Astrocyte (in vitro differentiated cells and primary cell): ENCODE results near the gene AIFM1. TPM values are rescaled to one million over a fixed set of nuclear protein-coding genes. Genes with fewer than 3 reads are reported as not detected.

ENCODE experiments used
- DNase-seq: peaks from one replicate; pipeline ENCODE4 v3.0.0-alpha.2; 2010; ENCODE audit warnings: low read depth
- FAIRE-seq: peaks from 2 replicates; lab custom pipeline; 2011; peaks lifted over from hg19 to GRCh38; lab: Jason Lieb, UNC
- H2AFZ ChIP-seq: 2 replicates; pipeline ENCODE4 v1.6.0; 2012; ENCODE audit warnings: low read depth, low read length, inconsistent platforms
- H3K27ac ChIP-seq: 2 replicates; pipeline ENCODE4 v1.5.1; 2011; ENCODE audit warnings: low read depth, low read length, inconsistent platforms
- H3K27me3 ChIP-seq: 2 replicates; pipeline ENCODE4 v1.6.0; 2011; ENCODE audit warnings: low read length, inconsistent platforms; ENCODE audit not compliant: insufficient read depth
- H3K36me3 ChIP-seq: 2 replicates; pipeline ENCODE4 v1.5.1; 2011; ENCODE audit warnings: low read length, inconsistent platforms; ENCODE audit not compliant: insufficient read depth
- H3K4me1 ChIP-seq: 2 replicates; pipeline ENCODE4 v1.5.1; 2011; ENCODE audit warnings: low read length, inconsistent platforms; ENCODE audit not compliant: insufficient read depth
- H3K4me2 ChIP-seq: 2 replicates; pipeline ENCODE4 v1.6.0; 2012; ENCODE audit warnings: low read length, inconsistent platforms
- H3K4me3 ChIP-seq: 2 replicates; pipeline ENCODE4 v1.5.1; 2011; ENCODE audit warnings: low read depth, mild to moderate bottlenecking, low read length, inconsistent platforms; ENCODE audit not compliant: insufficient read depth
- H3K79me2 ChIP-seq: 2 replicates; pipeline ENCODE4 v1.6.0; 2012; ENCODE audit warnings: mild to moderate bottlenecking, low read length, inconsistent platforms; ENCODE audit not compliant: insufficient read depth
- H3K9ac ChIP-seq: 2 replicates; pipeline ENCODE4 v1.6.0; 2012; ENCODE audit warnings: mild to moderate bottlenecking, low read length, inconsistent platforms
- H3K9me3 ChIP-seq: 2 replicates; pipeline ENCODE4 v1.5.1; 2012; ENCODE audit warnings: low read depth, mild to moderate bottlenecking, low read length, inconsistent platforms; ENCODE audit not compliant: insufficient read depth
- H4K20me1 ChIP-seq: 2 replicates; pipeline ENCODE4 v1.6.0; 2012; ENCODE audit warnings: low read length, inconsistent platforms; ENCODE audit not compliant: insufficient read depth
- H3K27ac Mint-ChIP-seq: one replicate; pipeline ENCODE4 v1.8.0; 2021; ENCODE audit warnings: mild to moderate bottlenecking, mixed read lengths; ENCODE audit not compliant: unreplicated experiment
- H3K27me3 Mint-ChIP-seq: one replicate; pipeline ENCODE4 v1.8.0; 2021; ENCODE audit warnings: low read depth, mixed read lengths; ENCODE audit not compliant: unreplicated experiment
- H3K36me3 Mint-ChIP-seq: one replicate; pipeline ENCODE4 v1.8.0; 2021; ENCODE audit warnings: low read depth, mixed read lengths; ENCODE audit not compliant: unreplicated experiment
- H3K4me1 Mint-ChIP-seq: one replicate; pipeline ENCODE4 v1.8.0; 2021; ENCODE audit warnings: low read depth, mixed read lengths; ENCODE audit not compliant: unreplicated experiment
- H3K4me3 Mint-ChIP-seq: one replicate; pipeline ENCODE4 v1.8.0; 2021; ENCODE audit warnings: mild to moderate bottlenecking, moderate library complexity, mixed read lengths; ENCODE audit not compliant: unreplicated experiment
- H3K9me3 Mint-ChIP-seq: one replicate; pipeline ENCODE4 v1.8.0; 2021; ENCODE audit warnings: mild to moderate bottlenecking, mixed read lengths; ENCODE audit not compliant: unreplicated experiment
- CTCF ChIP-seq: IDR thresholded peaks from 2 replicates; pipeline ENCODE4 v1.5.1; 2011; ENCODE audit warnings: low read depth, mild to moderate bottlenecking, inconsistent platforms, low read length, moderate library complexity; ENCODE audit not compliant: insufficient read depth
- EZH2 ChIP-seq: IDR thresholded peaks from 2 replicates; pipeline ENCODE4 v1.6.1; 2012; ENCODE audit warnings: mild to moderate bottlenecking, low read length, inconsistent platforms; ENCODE audit not compliant: insufficient read depth
- total RNA-seq: library from RNA; stranded (reverse); gene quantifications from 2 replicates; pipeline ENCODE4 v1.2.1, GENCODE V29; 2021

The AIFM1 gene
- total RNA-seq, 1 donor from 2014 or later = 38.1 TPM

GRCh38 chrX:130159776-130160175 is 5.9 kb downstream of the AIFM1 start:
- H3K79me2 ChIP-seq = peaks cover 25% of the 10 kb centered on the region

GRCh38 chrX:130158311-130158710 is 7.3 kb downstream of the AIFM1 start:
- Histone ChIP-seq H3K79me2 (peaks cover 14% of the 10 kb centered on the region), H4K20me1 (peaks cover 7% of the 10 kb centered on the region), H2AFZ (no peak overlapping the region), H3K36me3 (no peaks in the 10 kb centered on the region), H3K4me1 (no peaks in the 10 kb centered on the region), H3K4me2 (no peak overlapping the region), H3K27ac (no peak overlapping the region), H3K9me3 (no peaks in the 10 kb centered on the region), H3K27me3 (no peaks in the 10 kb centered on the region), H3K4me3 (no peak overlapping the region), H3K9ac (no peak overlapping the region)
- H3K4me3 Mint-ChIP-seq = no peak overlapping the region
- H3K27me3 Mint-ChIP-seq = no peaks in the 10 kb centered on the region
- no peaks in the 10 kb centered on the region for H3K36me3 Mint-ChIP-seq
- DNase-seq (no peak), FAIRE-seq (no peak)
- no peaks in the 10 kb centered on the region for H3K9me3 Mint-ChIP-seq
- no peaks in the 10 kb centered on the region for H3K4me1 Mint-ChIP-seq
- no peak overlapping the region for H3K27ac Mint-ChIP-seq
- TF ChIP-seq CTCF (no peak), EZH2 (no peak)

More at GRCh38 chrX:130159776-130160175, 5.9 kb downstream of the AIFM1 start:
- no peak overlapping the region for H3K27ac Mint-ChIP-seq
- H3K36me3 ChIP-seq = no peaks in the 10 kb centered on the region
- H2AFZ ChIP-seq = no peak overlapping the region
- H3K9me3 Mint-ChIP-seq = no peaks in the 10 kb centered on the region
- no peak overlapping the region for H3K9ac ChIP-seq
- H3K4me1 ChIP-seq = peaks cover 7% of the 10 kb centered on the region
- H3K27ac ChIP-seq = no peak overlapping the region
- H3K9me3 ChIP-seq = no peaks in the 10 kb centered on the region
- no peak for TF ChIP-seq EZH2
- no peak for TF ChIP-seq CTCF
- no peaks in the 10 kb centered on the region for H3K27me3 Mint-ChIP-seq
- H3K4me2 ChIP-seq = no peak overlapping the region
- no peaks in the 10 kb centered on the region for H3K36me3 Mint-ChIP-seq
- H3K27me3 ChIP-seq = no peaks in the 10 kb centered on the region
- no peak overlapping the region for H3K4me3 Mint-ChIP-seq
- H3K4me3 ChIP-seq = no peak overlapping the region
- peaks cover 7% of the 10 kb centered on the region for H4K20me1 ChIP-seq
- no peaks in the 10 kb centered on the region for H3K4me1 Mint-ChIP-seq
- FAIRE-seq (no peak), DNase-seq (no peak)

GRCh38 chrX:130155564-130155963 is 10.1 kb downstream of the AIFM1 start:
- H3K9me3 Mint-ChIP-seq = no peaks in the 10 kb centered on the region
- H3K4me3 Mint-ChIP-seq = no peak overlapping the region
- FAIRE-seq = no peak

More at GRCh38 chrX:130155564-130155963, 10.1 kb downstream of the AIFM1 start:
- peak; percentile 51 for DNase-seq
- Mint-ChIP-seq H3K4me1 (no peaks in the 10 kb centered on the region), H3K27me3 (no peaks in the 10 kb centered on the region), H3K27ac (no peak overlapping the region), H3K36me3 (no peaks in the 10 kb centered on the region)
- TF ChIP-seq EZH2 (no peak), CTCF (no peak)
- H3K4me1 ChIP-seq = no peaks in the 10 kb centered on the region
- H3K27me3 ChIP-seq = no peaks in the 10 kb centered on the region
- peaks cover 3% of the 10 kb centered on the region for H3K79me2 ChIP-seq
- H3K4me2 ChIP-seq = no peak overlapping the region
- no peak overlapping the region for H3K27ac ChIP-seq
- no peaks in the 10 kb centered on the region for H3K9me3 ChIP-seq
- H3K9ac ChIP-seq = no peak overlapping the region
- no peak overlapping the region for H2AFZ ChIP-seq
- H4K20me1 ChIP-seq = peaks cover 7% of the 10 kb centered on the region
- no peak overlapping the region for H3K4me3 ChIP-seq
- no peaks in the 10 kb centered on the region for H3K36me3 ChIP-seq
